Measurements from ENCODE around the gene HSPA4.

DNA sequence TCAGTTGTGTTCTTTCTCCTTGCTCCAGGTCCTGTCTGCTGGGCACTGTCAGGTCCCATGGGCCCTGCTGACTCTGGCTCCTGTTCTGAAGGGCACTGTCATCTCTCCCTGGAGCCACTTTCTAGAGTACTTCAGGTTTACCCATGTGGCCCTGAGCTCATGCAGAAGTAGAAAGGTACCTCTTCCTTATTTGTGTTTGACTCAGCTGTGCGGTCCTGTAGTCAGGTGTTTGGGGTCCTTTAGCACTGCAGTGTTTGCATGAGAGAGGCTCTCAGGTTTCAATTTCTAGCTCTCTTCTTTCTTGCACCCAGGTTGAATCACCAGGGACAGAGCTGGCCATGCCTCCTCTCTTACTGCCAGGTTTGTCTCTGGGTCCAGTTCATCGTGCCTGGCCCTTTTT lies 71.5 kb downstream of the HSPA4 start:
- TF ChIP-seq, protein P1, sequence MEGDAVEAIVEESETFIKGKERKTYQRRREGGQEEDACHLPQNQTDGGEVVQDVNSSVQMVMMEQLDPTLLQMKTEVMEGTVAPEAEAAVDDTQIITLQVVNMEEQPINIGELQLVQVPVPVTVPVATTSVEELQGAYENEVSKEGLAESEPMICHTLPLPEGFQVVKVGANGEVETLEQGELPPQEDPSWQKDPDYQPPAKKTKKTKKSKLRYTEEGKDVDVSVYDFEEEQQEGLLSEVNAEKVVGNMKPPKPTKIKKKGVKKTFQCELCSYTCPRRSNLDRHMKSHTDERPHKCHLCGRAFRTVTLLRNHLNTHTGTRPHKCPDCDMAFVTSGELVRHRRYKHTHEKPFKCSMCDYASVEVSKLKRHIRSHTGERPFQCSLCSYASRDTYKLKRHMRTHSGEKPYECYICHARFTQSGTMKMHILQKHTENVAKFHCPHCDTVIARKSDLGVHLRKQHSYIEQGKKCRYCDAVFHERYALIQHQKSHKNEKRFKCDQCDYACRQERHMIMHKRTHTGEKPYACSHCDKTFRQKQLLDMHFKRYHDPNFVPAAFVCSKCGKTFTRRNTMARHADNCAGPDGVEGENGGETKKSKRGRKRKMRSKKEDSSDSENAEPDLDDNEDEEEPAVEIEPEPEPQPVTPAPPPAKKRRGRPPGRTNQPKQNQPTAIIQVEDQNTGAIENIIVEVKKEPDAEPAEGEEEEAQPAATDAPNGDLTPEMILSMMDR (IDR thresholded peaks at IDR 0.05), result no peak
- TF ChIP-seq POLR2A (IDR thresholded peaks at IDR 0.05), result no peak
- TF ChIP-seq EP300 (IDR thresholded peaks at IDR 0.05), result no peak
